Measurements from ENCODE around the gene SRSF2.

SRSF2 gene

DNA sequence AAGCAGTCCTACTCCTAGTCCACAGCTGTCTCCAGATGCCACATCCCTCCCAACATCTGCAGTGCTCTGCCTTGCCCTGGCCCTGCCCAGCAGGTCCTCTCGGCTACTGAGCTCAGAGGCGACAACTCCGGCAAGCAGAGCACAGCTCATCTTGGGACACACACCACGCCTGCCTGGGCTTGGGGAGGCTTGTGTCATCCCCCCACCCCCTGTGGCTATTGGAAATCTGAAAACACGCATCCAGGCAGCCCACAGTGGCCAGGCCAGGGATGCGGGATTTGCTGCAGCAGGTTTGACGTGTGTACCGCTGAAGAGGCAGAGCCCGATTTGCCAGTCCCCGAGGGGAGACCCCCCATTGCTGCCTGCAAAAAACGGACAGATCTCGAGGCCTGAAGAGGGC, 51.8 kb downstream of the SRSF2 start:
- Histone ChIP-seq H3K36me3 (ENCODE audit: control insufficient read depth in 1 of 2, insufficient read depth in 2 of 2, low read length in 2 of 2) (peaks cover 0 to 24% of the 10 kb centered on the region in 2 donors), H3K9me3 (ENCODE audit: control insufficient read depth in 1 of 2, low read length in 2 of 2) (no peaks in the 10 kb centered on the region), H3K4me3 (ENCODE audit: low read depth in 1 of 2, low read length in 2 of 2) (no peak overlapping the region), H3K27ac (ENCODE audit: low read length) (no peak overlapping the region), H3K27me3 (ENCODE audit: low read depth, low read length) (no peaks in the 10 kb centered on the region), H3K4me1 (ENCODE audit: control insufficient read depth in 1 of 2, insufficient read depth in 2 of 2, low read length in 2 of 2) (peaks cover 12 to 70% of the 10 kb centered on the region in 2 donors)

DNA sequence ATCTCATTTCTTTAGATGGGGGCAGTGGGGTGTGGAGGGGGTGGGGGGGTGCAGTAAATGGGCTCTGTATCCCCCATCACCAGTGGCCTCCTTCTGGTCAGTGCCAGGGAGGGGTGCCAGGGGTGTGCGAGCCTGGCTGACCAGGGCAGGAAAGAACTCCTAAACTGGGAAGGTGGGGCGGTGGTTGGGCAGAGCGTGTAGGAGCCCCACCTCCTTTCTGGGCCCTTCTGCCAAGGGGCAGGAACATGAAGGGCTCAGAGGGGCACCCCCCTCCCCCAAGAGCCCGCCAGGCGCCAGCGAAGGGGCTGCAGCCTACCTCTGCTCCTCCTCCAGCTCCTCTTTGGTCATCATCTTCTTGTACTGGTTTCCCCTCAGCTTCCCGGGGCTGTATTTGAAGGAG, 52.4 kb downstream of the SRSF2 start:
- Histone ChIP-seq H3K9me3 (ENCODE audit: control insufficient read depth in 1 of 2, low read length in 2 of 2) (no peaks in the 10 kb centered on the region), H3K36me3 (ENCODE audit: control insufficient read depth in 1 of 2, insufficient read depth in 2 of 2, low read length in 2 of 2) (peaks cover 0 to 24% of the 10 kb centered on the region in 2 donors), H3K4me3 (ENCODE audit: low read depth in 1 of 2, low read length in 2 of 2) (no peak overlapping the region), H3K4me1 (ENCODE audit: control insufficient read depth in 1 of 2, insufficient read depth in 2 of 2, low read length in 2 of 2) (peaks cover 12 to 70% of the 10 kb centered on the region in 2 donors), H3K27me3 (ENCODE audit: low read depth, low read length) (no peaks in the 10 kb centered on the region), H3K27ac (ENCODE audit: low read length) (no peak overlapping the region)

Data from muscle layer of duodenum (tissue), 2 donors.